Breast epithelium (tissue), 3 donors: ENCODE results near the gene GPC5.

Source experiments
- CTCF ChIP-seq, 3 donors: fragments of 450-650 bp; IDR thresholded peaks; one replicate each; pipeline ENCODE4 v1.5.1; 2016 to 2017; ENCODE audit warnings: antibody characterized with exemption in 3 of 3, mild to moderate bottlenecking in 3 of 3, moderate library complexity in 3 of 3
- POLR2A ChIP-seq: fragments of 450-650 bp; IDR thresholded peaks from one replicate; pipeline ENCODE4 v1.6.1; 2016; ENCODE audit warnings: antibody characterized with exemption, mild to moderate bottlenecking, moderate library complexity

- TF ChIP-seq POLR2A = no peak
- TF ChIP-seq CTCF (IDR thresholded peaks at IDR 0.05) = no peak
Observed at GRCh38 chr13:91893040-91893439, 494.6 kb downstream of the GPC5 start.
